HepG2 (cell line): ENCODE results near the gene PANK3. TPM values are rescaled to one million over a fixed set of nuclear protein-coding genes. Genes with fewer than 3 reads are reported as not detected.

Source experiments
- ARID4A ChIP-seq: sonication (generic); formaldehyde crosslinking; IDR thresholded peaks from 2 replicates; pipeline ENCODE4 v1.5.0; 2020; ENCODE audit warnings: mild to moderate bottlenecking, missing genetic modification reagents, borderline replicate concordance
- ARID5B ChIP-seq: IDR thresholded peaks from 2 replicates; pipeline ENCODE4 v1.4.0; 2020; ENCODE audit warnings: mild to moderate bottlenecking, missing genetic modification reagents
- CAMTA2 ChIP-seq: sonication (generic); formaldehyde crosslinking; IDR thresholded peaks from 2 replicates; pipeline ENCODE4 v1.4.0; 2020; ENCODE audit warnings: mild to moderate bottlenecking, missing genetic modification reagents, borderline replicate concordance
- GABPB1 ChIP-seq: IDR thresholded peaks from 2 replicates; pipeline ENCODE4 v1.6.1; 2016; ENCODE audit warnings: mild to moderate bottlenecking, missing genetic modification reagents, moderate library complexity, missing compliant biosample characterization
- GLMP ChIP-seq: sonication (generic); formaldehyde crosslinking; IDR thresholded peaks from 2 replicates; pipeline ENCODE4 v1.9.0; 2021; ENCODE audit warnings: missing genetic modification reagents, mild to moderate bottlenecking, borderline replicate concordance
- MLXIP ChIP-seq: sonication (generic); formaldehyde crosslinking; IDR thresholded peaks from 2 replicates; pipeline ENCODE4 v1.9.0; 2021; ENCODE audit warnings: missing genetic modification reagents, borderline replicate concordance
- SAP130 ChIP-seq: IDR thresholded peaks from 2 replicates; pipeline ENCODE4 v1.6.1; 2016; ENCODE audit warnings: low read depth
- TGIF2 ChIP-seq: IDR thresholded peaks from 2 replicates; pipeline ENCODE4 v1.6.1; 2016; ENCODE audit warnings: control low read depth, missing compliant biosample characterization
- ZBTB25 ChIP-seq: IDR thresholded peaks from 2 replicates; pipeline ENCODE4 v1.6.1; 2018; ENCODE audit warnings: missing genetic modification reagents
- ZNF414 ChIP-seq: sonication (generic); formaldehyde crosslinking; IDR thresholded peaks from 2 replicates; pipeline ENCODE4 v1.5.0; 2020; ENCODE audit warnings: missing genetic modification reagents
- ZNF629 ChIP-seq: sonication (generic); formaldehyde crosslinking; conservative IDR thresholded peaks from 2 replicates; pipeline ENCODE4 v1.5.0; 2020; ENCODE audit warnings: missing genetic modification reagents
- polyA plus RNA-seq, 8 experiments: library from polyadenylated mRNA; depleted of rRNA in 3 of 8; stranded (reverse) in 7 of 8; unstranded in 1 of 8; fragments of >200 nt; fragmentation: Illumina TruSeq in 4 of 8; extraction: Trizol in 4 of 8; gene quantifications; 2 replicates each; pipeline versions ENCODE4 v1.2.1 to v1.2.3, GENCODE V29; 2011 to 2016; ENCODE audit warnings: low read depth in 4 of 8, missing spikeins in 1 of 8, mixed read lengths in 1 of 8; ENCODE audit not compliant: insufficient read depth in 1 of 8
- total RNA-seq, 5 experiments: library from RNA; depleted of rRNA; stranded (reverse); fragments of >200 nt; fragmentation: Illumina TruSeq; extraction: Trizol; gene quantifications; 2 replicates each; pipeline ENCODE4 v1.2.3, GENCODE V29; 2016; ENCODE audit warnings: low read depth in 1 of 5

The PANK3 gene
- total and polyA plus RNA-seq, 2 of the 13 experiments (the other 11 are each of a cell fraction or from before 2014, with no cell fraction given) = 26.9 to 69.5 TPM

- TF ChIP-seq SAP130 (CRISPR knock-in tag) = peak; percentile 97
- TF ChIP-seq GLMP (CRISPR knock-in tag) = no peak
- TF ChIP-seq ARID4A = peak; percentile 72
- 0 out of 2 replicates have a peak, but pooled peaks have one; percentile 14 for TF ChIP-seq ZBTB25 (CRISPR knock-in tag)
- TF ChIP-seq TGIF2 (CRISPR knock-in tag) = peak; percentile 91
- TF ChIP-seq MLXIP = 0 out of 2 replicates have a peak, but pooled peaks have one; percentile 23
- TF ChIP-seq ARID5B (CRISPR knock-in tag) = 0 out of 2 replicates have a peak, but pooled peaks have one; percentile 8
- TF ChIP-seq ZNF414 (CRISPR knock-in tag) = peak; percentile 75; the same call in 1 of the 2 replicates
- 0 out of 2 replicates have a peak, but pooled peaks have one; percentile 14 for TF ChIP-seq ZNF629 (CRISPR knock-in tag)
- TF ChIP-seq CAMTA2 (CRISPR knock-in tag) = no peak
- TF ChIP-seq GABPB1 (CRISPR knock-in tag) = peak; percentile 22; the same call in 1 of the 2 replicates
Measured at GRCh38 chr5:168578538-168579487, at the start of gene PANK3 (continued).
